Breast epithelium (tissue), 4 donors: ENCODE results near the gene WNT7B. TPM values are rescaled to one million over a fixed set of nuclear protein-coding genes. Genes with fewer than 3 reads are reported as not detected.

ENCODE experiments used
- DNase-seq, 2 donors: peaks; one replicate each; pipeline ENCODE4 v3.0.0-alpha.2; 2019; ENCODE audit warnings: low spot score in 2 of 2
- H3K27ac ChIP-seq, 2 donors: fragments of 200-600 bp; sonication (generic) in 1 of 2; one replicate each; pipeline ENCODE4 v1.5.1; 2016 to 2019; ENCODE audit warnings: mild to moderate bottlenecking in 1 of 2
- H3K27me3 ChIP-seq, 2 donors: fragments of 200-600 bp; sonication (generic) in 1 of 2; one replicate each; pipeline versions ENCODE4 v1.5.1 to v1.6.0; 2017 to 2019; ENCODE audit warnings: control low read depth in 1 of 2, mild to moderate bottlenecking in 1 of 2
- H3K36me3 ChIP-seq: fragments of 200-600 bp; one replicate; pipeline ENCODE4 v1.5.1; 2019
- H3K4me1 ChIP-seq, 2 donors: fragments of 200-600 bp; sonication (generic); one replicate each; pipeline ENCODE4 v1.5.1; 2016 to 2019; ENCODE audit warnings: control low read depth in 1 of 2
- H3K4me3 ChIP-seq, 3 donors: fragments of 200-600 bp; sonication (generic); 1 replicate in 2 of 3; 2 replicates in 1 of 3; pipeline ENCODE4 v1.5.1; 2016 to 2019; ENCODE audit warnings: mild to moderate bottlenecking in 3 of 3, moderate library complexity in 2 of 3
- H3K9me3 ChIP-seq, 2 donors: fragments of 200-600 bp; sonication (generic) in 1 of 2; one replicate each; pipeline ENCODE4 v1.5.1; 2016 to 2019; ENCODE audit warnings: control low read depth in 1 of 2
- POLR2A ChIP-seq: fragments of 450-650 bp; IDR thresholded peaks from one replicate; pipeline ENCODE4 v1.6.1; 2016; ENCODE audit warnings: antibody characterized with exemption, mild to moderate bottlenecking, moderate library complexity
- POLR2AphosphoS5 ChIP-seq, 3 donors: sonication (generic); formaldehyde crosslinking; IDR thresholded peaks; one replicate each; pipeline ENCODE4 v1.6.1; 2017; ENCODE audit warnings: antibody characterized with exemption in 3 of 3
- intact Hi-C: fragments of 100-400 bp; cut with DNase I; formaldehyde crosslinking; loops from one replicate; pipeline ENCODE4 v1.15.1; 2023; ENCODE audit warnings: low total_unique reads
- total RNA-seq, 3 donors: library from RNA; depleted of rRNA; stranded (reverse); fragments of >200 nt; gene quantifications; one replicate each; pipeline ENCODE4 v1.1.0, GENCODE V29; 2016
- TF ChIP-seq, protein P1 (sequence below), 3 donors: fragments of 450-650 bp; IDR thresholded peaks; one replicate each; pipeline ENCODE4 v1.5.1; 2016 to 2017; ENCODE audit warnings: antibody characterized with exemption in 3 of 3, mild to moderate bottlenecking in 3 of 3, moderate library complexity in 3 of 3

The WNT7B gene
- total RNA-seq, 3 donors from 2014 or later: 2.2 to 2.9 TPM; not detected in 1

DNA sequence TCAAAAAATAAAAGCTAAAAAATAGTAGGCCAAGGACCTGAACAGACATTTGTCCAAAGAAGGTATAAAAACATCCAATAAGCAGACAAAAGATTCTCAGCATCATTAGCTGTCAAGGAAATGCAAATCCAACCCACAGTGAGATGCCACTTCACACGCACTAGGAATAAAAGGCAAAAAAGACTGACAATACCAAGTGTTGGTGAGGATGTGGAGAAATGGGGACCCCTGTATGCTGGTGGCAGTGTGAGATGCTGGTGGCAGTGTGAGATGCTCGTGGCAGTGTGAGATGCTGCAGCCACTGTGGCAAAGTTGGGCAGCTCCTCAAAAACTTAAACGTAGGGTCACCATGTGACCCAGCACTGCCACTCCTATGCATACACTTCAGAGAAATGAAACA lies 38.0 kb downstream of the WNT7B start:
- TF ChIP-seq, protein P1, sequence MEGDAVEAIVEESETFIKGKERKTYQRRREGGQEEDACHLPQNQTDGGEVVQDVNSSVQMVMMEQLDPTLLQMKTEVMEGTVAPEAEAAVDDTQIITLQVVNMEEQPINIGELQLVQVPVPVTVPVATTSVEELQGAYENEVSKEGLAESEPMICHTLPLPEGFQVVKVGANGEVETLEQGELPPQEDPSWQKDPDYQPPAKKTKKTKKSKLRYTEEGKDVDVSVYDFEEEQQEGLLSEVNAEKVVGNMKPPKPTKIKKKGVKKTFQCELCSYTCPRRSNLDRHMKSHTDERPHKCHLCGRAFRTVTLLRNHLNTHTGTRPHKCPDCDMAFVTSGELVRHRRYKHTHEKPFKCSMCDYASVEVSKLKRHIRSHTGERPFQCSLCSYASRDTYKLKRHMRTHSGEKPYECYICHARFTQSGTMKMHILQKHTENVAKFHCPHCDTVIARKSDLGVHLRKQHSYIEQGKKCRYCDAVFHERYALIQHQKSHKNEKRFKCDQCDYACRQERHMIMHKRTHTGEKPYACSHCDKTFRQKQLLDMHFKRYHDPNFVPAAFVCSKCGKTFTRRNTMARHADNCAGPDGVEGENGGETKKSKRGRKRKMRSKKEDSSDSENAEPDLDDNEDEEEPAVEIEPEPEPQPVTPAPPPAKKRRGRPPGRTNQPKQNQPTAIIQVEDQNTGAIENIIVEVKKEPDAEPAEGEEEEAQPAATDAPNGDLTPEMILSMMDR (IDR thresholded peaks at IDR 0.05): no peak
- no peak for TF ChIP-seq POLR2AphosphoS5 (IDR thresholded peaks at IDR 0.05)
- H3K9me3 ChIP-seq: no peaks in the 10 kb centered on the region
- peaks cover 0 to 8% of the 10 kb centered on the region in 2 donors for H3K27me3 ChIP-seq
- peaks cover 0 to 8% of the 10 kb centered on the region in 2 donors for H3K4me1 ChIP-seq
- no peak overlapping the region for H3K27ac ChIP-seq
- no peak for DNase-seq
- intact Hi-C loops: no loop called here
- H3K36me3 ChIP-seq: no peaks in the 10 kb centered on the region
- H3K4me3 ChIP-seq: no peak overlapping the region

DNA sequence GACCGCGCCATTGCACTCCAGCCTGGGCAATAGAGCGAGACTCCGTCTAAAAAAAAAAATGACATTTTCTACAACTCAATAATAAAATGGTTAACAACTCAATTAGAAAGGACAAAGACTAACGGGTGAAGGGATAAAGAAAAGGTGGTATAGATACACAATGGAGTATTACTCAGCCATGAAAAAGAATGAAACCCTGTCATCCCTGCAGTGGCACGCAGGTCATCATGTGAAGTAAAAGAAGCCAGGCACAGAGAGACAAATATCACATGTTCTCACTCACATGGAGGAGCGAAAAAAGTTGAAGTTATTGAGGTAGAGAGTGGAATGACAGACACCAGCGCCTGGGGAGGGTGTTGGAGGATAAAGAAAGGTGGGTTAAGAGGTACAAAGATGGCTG lies 39.0 kb downstream of the WNT7B start:
- Histone ChIP-seq H3K4me3 (no peak overlapping the region), H3K4me1 (peaks cover 0 to 8% of the 10 kb centered on the region in 2 donors), H3K36me3 (no peaks in the 10 kb centered on the region), H3K27ac (no peak overlapping the region), H3K27me3 (peaks cover 0 to 8% of the 10 kb centered on the region in 2 donors), H3K9me3 (no peaks in the 10 kb centered on the region)
- intact Hi-C loops: no loop called here
- TF ChIP-seq, protein P1 (IDR thresholded peaks at IDR 0.05): no peak
- no peak for TF ChIP-seq POLR2AphosphoS5 (IDR thresholded peaks at IDR 0.05)
- DNase-seq: no peak

DNA sequence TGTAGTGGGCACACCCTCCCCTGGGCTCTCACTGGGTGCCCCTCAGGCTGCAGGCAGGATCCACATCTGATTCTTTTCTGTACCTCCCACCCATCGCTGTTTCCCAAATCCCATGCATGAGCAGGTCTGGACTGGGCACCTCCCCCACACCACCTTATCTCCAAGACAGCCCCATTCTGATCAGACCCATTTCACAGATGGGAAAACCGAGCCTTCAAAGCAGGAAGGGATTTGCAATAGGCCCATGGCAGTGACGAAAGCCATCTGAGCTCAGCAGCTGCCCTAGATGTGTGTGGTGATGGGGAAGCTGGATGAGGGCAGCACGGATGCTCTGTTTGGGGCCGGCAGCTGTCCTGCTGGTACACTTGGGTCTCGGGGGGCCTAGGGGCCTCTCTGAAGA lies 41.4 kb downstream of the WNT7B start:
- Histone ChIP-seq H3K36me3 (no peaks in the 10 kb centered on the region), H3K27ac (no peak overlapping the region), H3K9me3 (no peaks in the 10 kb centered on the region), H3K4me1 (peaks cover 0 to 8% of the 10 kb centered on the region in 2 donors), H3K27me3 (peaks cover 0 to 8% of the 10 kb centered on the region in 2 donors), H3K4me3 (no peak overlapping the region)
- intact Hi-C loops: no loop called here
- DNase-seq: no peak
- TF ChIP-seq POLR2AphosphoS5 (IDR thresholded peaks at IDR 0.05): no peak

DNA sequence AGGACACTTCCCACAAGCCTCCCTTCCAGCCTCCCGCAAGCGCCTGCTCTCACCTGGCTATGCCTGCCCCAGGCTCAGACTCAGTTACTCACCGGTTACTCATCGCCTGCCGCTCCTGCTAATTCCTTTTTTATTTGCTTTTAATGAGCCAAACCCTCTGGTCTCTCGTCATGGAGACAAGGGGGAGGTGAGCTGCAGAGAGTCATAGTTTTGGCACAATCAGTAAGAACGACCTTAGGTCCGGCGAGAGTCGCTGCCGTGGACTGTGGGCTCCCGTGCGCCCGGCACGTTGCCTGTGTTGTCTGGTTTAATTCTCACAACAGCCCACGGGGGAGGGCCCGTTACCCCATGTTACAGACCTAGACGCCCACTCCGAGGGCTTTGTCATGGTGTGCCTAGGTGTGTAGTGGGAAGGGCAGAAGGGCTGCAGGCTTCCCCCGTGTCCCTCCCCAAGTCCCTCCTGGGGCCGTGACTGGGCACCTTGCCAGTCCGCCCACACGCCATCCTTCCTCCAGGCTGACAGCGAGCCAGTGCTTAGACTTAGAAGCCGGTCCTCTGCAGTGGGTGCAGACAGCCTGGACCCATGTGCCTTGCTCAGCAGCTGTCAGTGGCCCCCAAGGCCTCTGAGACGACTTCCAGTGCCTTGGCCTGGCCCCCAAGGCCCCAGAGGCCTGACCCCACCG lies 42.2 kb downstream of the WNT7B start:
- TF ChIP-seq POLR2AphosphoS5 (IDR thresholded peaks at IDR 0.05): no peak
- TF ChIP-seq, protein P1 (IDR thresholded peaks at IDR 0.05): no peak
- no peak for TF ChIP-seq POLR2A
- Histone ChIP-seq H3K27me3 (peaks cover 0 to 8% of the 10 kb centered on the region in 2 donors), H3K9me3 (no peaks in the 10 kb centered on the region), H3K36me3 (no peaks in the 10 kb centered on the region), H3K27ac (peak overlapping the region; percentile 45 to 69), H3K4me3 (peak overlapping the region in 2 of 3 donors; percentile 16 to 46), H3K4me1 (peaks cover 0 to 8% of the 10 kb centered on the region in 2 donors)
- intact Hi-C loops: no loop called here
- DNase-seq: peak; percentile 50 to 62

DNA sequence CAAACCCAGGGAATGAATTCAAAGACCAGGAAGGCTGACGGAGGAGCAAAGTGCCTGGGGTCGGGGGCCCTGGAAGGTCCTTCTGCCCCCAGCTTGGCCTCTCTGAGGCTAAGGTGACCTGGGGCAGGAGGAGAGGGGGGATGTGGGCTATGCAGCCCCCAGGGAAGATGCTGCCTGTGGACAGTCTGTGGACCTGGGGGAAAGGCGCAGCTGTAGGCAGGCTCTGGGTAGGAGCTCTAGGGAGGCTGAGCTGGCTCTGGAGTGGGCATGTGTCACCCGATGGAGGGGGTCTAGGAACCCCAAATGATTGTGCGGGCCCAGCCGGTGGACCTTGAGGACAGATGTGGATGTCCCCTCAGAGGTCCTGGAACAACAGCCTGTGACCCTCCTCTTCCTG lies 42.8 kb downstream of the WNT7B start:
- H3K9me3 ChIP-seq: no peaks in the 10 kb centered on the region
- no peaks in the 10 kb centered on the region for H3K36me3 ChIP-seq
- TF ChIP-seq POLR2A: no peak
- TF ChIP-seq POLR2AphosphoS5 (IDR thresholded peaks at IDR 0.05): no peak
- TF ChIP-seq, protein P1 (IDR thresholded peaks at IDR 0.05): no peak
- intact Hi-C loops: no loop called here
- no peak for DNase-seq
- peaks cover 0 to 8% of the 10 kb centered on the region in 2 donors for H3K27me3 ChIP-seq
- H3K4me3 ChIP-seq: no peak overlapping the region
- H3K27ac ChIP-seq: no peak overlapping the region
- H3K4me1 ChIP-seq: peaks cover 0 to 8% of the 10 kb centered on the region in 2 donors
